Left renal pelvis (tissue), 4 donors: Measurements from ENCODE around the gene WFIKKN1. TPM values are rescaled to one million over a fixed set of nuclear protein-coding genes. Genes with fewer than 3 reads are reported as not detected.

Experiments
- DNase-seq, 4 donors: peaks; one replicate each; pipeline ENCODE4 v3.0.0-alpha.2; 2013; ENCODE audit warnings: low read depth in 4 of 4, low spot score in 3 of 4
- polyA plus RNA-seq, 4 donors: library from polyadenylated mRNA; unstranded; fragments of 120-200 nt; gene quantifications; one replicate each; pipeline ENCODE4 v1.2.1, GENCODE V29; 2013; ENCODE audit not compliant: insufficient read length in 4 of 4

WFIKKN1 gene
- polyA plus RNA-seq, 4 donors = 0.82 to 3.5 (median 1.1) TPM

DNA sequence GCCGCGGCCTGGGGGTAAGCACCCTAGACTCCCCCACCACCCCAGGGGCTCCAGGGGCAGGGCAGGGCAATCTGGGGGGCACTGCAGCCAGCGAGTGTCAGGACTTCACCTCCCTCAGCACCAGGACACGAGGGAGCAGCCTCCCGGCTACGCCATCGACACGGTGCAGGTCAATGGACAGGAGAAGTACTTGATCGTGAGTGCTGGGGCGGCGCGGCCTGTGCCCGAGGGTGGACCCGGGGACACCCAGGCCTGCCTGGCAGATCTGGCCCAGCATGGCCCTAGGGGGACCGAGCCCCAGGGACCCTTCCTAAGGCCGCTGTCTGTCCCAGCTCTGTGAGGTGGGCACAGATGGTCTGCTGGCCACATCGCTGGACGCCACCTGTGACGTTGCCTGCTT is 41.6 kb downstream of the WFIKKN1 start:
- no peak for DNase-seq

DNA sequence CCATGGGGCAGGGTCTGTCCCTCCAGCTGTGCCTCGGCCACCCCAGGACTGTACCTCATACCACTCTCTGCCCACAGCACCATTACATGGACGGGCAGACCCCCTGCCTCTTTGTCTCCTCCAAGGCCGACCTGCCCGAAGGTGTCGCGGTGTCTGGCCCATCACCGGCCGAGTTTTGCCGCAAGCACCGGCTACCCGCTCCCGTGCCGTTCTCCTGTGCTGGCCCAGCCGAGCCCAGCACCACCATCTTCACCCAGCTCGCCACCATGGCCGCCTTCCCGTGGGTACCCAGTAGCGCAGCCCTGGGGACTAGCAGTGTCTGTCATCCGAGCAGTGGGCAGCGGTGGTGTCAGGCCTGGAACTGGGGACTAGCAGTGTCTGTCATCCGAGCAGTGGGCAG is 42.1 kb downstream of the WFIKKN1 start:
- DNase-seq = no peak

DNA sequence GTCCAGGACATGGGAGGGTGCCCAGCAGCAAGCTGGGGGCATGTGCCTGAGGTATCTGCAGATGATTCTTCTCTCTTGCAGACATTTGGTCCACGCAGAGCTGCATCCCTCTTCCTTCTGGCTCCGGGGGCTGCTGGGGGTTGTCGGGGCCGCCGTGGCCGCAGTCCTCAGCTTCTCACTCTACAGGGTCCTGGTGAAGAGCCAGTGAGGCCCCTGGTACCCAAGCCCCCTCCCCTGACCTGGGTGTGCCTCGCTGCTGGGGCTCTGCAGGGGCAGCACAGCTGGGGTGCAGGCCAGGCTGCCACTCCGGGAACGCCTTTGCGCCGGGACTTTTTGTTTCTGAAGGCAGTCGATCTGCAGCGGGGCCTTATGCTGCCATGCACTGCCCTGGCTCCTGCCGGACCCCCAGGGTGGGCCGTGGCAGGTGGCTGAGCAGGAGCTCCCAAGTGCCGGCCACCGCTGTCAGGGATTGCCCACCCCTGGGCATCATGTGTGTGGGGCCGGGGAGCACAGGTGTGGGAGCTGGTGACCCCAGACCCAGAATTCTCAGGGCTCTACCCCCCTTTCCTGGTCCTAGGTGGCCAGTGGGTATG is 42.7 kb downstream of the WFIKKN1 start:
- DNase-seq = no peak

DNA sequence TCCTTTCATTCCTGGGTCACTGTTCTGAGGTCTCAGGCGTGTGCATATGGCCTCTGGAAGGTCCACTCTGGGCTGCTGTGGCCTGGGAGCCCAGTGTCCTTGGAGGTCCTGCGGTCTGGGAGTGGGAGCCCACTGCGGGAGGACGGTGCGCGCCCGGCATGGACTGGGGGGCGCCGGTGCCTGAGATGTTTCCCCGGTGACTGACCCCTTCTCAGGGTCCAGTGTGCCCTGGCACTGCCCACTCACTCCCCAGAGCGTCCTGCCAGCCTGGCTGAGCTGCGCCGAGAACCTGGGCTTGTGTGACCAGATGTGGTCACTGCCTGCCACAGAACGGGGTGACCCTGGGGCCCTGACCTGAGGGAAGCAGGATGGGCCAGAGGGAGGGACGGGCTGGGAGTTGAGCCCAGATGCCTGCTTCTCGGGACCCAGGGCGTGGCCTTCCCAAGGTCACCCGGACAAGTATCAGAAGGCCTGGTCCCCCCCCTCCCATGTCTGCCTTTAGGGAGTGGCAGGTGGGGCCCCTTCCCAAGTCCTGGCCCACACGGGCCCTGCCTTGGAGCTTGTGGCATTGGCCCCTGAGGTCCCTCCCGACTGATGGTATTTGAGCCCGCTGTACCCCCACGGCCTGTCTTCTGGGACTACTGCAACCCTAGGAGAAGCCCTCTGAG is 43.6 kb downstream of the WFIKKN1 start:
- DNase-seq = no peak

DNA sequence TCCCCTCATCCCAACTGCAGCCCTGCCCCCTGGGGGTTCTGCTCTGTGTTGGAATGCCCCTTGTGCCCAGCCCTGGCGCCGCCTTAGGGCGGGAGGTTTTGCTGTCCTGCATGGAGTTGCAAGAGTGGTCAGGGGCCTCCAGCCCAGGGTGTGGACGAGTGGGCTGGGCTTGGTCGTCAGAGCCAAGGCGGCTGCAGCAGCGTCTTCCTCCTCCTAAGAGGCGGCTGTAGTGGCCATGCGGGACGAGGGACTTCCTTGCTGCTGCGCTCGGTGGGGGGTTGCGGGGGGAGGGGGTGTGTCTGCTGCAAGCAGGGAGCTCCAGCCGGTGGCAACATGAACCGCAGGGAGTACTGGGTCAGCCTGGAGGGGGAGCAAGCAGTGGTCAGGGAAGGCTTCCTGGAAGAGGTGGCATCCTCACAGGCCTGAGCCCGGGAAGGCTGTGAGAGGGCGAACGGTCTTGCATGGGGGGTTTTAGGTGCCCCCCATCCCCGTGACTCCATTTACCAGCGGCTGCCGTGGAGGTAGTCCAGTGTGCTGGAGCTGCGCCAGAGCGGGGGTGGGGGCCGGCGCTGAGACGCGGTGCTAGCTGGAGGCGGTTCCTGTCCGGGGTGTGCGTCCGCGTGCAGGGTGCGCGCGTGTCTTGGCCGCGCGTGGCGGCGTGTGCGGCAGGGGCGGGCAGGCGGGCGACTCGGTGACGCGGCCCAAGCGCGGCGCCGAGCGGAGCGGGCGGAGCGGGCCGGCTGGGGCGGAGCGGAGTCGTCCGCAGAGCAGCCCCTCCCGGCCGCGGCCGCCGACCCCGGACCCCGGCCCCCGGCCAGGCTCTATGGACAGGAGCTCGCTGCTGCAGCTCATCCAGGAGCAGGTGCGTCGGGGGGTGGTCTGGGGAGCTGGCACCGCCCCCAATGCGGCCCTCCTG is 44.4 kb downstream of the WFIKKN1 start, which contains the start of gene RHBDL1:
RHBDL1 (plus strand) TSS at position 704 of the 916 bp plus-strand sequence; CDS start at position 824, 120 bp downstream.
- no peak for DNase-seq

DNA sequence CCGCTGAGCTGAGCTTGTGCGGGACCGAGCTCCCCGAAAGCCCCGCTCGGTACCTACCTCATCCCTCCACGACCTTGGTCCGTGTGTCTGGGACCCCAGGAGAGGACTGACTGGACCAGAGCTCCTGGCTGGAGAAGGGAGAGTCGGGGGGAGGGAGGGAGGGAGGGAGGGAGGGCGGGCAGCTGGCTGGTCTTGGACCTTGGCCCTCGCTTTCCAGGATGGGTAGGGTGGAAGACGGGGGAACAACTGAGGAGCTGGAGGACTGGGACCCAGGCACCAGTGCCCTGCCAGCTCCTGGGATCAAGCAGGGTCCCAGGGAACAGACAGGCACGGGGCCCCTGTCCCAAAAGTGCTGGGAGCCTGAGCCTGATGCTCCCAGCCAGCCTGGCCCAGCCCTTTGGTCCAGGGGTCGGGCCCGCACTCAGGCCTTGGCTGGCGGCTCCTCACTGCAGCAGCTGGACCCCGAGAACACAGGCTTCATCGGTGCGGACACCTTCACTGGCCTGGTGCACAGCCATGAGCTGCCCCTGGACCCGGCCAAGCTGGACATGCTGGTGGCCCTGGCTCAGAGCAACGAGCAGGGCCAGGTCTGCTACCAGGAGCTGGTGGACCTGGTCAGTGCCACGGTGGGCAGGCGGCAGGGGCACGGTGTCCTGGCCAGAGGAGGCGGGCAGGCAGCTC is 45.2 kb downstream of the WFIKKN1 start:
- no peak for DNase-seq

DNA sequence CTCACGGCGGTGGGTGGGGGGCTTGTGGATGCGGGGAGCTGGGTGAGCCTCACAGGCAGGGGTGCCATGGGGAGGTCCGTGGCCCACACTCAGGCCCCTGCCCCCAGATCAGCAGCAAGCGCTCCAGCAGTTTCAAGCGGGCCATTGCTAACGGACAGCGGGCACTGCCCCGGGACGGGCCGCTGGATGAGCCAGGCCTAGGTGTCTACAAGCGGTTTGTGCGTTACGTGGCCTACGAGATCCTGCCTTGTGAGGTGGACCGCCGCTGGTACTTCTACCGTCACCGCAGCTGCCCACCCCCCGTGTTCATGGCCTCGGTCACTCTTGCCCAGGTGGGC is 45.7 kb downstream of the WFIKKN1 start:
- DNase-seq = no peak

DNA sequence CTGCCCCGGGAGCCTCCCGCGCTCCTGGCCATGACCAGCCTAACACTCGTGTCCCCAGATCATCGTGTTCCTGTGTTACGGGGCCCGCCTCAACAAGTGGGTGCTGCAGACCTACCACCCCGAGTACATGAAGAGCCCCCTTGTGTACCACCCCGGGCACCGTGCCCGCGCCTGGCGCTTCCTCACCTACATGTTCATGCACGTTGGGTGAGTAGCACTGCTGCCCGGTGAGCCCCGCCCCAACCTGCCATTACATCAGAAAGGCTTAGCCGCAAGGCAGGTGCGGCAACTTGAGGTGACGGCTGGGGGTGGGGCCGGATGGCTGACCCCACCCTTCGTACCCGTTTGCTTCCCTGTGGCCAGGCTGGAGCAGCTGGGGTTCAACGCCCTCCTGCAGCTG is 46.1 kb downstream of the WFIKKN1 start:
- no peak for DNase-seq

DNA sequence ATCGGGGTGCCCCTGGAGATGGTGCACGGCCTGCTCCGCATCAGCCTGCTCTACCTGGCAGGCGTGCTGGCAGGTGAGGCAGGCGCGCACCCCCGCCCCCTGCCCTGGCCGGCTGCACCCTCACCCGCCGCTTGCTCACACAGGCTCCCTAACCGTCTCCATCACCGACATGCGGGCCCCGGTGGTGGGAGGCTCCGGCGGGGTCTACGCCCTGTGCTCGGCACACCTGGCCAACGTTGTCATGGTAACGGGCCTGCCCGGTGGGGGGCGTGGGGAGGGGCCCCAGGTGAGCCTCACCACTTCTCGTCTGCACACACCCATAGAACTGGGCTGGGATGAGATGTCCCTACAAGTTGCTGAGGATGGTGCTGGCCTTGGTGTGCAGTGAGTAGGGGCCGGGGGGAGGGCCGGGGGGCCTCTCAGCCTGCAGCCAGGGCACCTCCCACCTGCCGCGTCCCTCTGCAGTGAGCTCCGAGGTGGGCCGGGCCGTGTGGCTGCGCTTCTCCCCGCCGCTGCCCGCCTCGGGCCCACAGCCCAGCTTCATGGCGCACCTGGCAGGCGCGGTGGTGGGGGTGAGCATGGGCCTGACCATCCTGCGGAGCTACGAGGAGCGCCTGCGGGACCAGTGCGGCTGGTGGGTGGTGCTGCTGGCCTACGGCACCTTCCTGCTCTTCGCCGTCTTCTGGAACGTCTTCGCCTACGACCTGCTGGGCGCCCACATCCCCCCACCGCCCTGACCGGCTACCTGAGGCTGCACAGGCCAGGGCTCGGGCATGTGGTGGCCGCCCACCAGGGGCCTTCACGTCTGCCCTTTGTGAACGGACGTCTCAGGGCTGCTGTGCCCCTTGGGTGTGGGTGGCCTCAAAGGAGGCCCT is 46.8 kb downstream of the WFIKKN1 start:
- DNase-seq = no peak

DNA sequence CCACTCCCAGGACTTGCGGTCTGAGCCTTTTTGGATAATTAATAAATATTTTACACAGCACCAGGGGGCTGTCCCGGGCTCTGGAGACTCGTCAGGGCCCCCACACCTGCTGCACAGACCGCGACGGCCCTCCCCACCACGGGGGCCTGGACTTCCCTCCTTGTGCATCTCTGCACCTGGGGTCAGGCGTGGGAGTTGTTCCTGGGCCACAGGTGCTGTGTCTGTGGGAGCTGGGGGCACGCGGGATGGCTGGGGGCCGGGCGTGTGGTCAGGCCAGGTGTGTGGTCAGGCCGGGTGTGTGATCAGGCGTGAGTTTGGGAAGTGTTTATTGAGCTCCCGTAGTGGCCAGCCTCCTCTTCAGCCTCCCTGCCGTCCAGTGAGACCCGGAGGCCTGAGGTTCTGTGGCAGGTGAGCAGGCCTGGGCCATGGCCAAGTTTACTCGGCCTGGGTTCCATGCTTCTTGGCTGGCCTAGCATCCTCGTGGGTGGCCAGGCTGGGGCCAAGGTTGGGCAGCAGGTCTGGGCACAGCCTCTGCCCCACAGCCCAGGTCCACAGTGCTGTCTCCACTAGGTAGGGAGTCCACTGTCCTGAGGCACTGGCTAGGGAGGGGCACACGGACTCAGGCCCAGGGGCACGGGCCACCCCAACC is 47.5 kb downstream of the WFIKKN1 start:
- no peak for DNase-seq

DNA sequence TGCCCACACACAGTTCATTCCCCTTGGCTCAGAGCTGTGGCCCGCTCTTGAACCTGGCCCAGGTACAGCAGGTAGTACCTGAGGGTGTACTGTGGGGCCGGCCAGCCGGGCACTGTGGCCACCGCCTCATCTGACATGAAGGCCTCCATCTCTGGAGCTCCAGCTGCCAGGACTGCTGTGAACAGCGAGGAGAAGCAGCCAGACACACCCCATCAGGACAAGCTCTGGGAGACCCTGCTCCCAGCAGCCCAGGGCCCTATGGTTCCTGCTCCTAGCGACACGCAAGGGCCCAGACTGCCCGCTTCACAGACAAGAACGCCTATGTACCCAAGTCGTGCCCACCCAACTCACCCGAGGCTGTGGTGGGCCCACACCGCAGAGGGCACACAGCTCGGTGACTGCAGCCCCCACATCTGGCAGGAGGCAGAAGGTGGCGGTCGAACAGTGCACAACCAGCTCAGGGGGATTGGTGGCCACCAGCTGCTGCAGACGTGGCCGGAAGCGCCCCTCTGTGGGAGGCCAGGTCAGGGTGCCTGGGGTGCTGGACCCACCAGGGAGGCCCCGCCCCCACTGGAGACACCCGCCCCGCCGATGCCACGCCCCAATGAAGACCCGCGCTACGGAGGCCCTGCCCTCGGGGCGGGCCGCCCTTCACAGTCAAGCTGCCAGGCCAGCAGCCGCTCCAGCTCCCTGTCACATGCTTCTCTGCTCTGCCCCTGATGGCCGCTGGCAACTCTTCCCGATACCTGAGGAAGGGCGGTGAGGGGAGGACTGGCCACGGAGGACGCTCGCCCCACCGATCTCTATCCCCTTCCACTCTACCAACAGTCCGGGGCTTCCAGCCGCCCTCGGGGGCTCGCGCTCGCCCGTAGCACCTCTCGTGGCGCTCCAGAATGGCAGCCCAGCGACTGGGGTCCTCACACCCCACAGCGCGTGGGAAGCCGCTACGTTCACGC is 48.4 kb downstream of the WFIKKN1 start:
- no peak for DNase-seq

DNA sequence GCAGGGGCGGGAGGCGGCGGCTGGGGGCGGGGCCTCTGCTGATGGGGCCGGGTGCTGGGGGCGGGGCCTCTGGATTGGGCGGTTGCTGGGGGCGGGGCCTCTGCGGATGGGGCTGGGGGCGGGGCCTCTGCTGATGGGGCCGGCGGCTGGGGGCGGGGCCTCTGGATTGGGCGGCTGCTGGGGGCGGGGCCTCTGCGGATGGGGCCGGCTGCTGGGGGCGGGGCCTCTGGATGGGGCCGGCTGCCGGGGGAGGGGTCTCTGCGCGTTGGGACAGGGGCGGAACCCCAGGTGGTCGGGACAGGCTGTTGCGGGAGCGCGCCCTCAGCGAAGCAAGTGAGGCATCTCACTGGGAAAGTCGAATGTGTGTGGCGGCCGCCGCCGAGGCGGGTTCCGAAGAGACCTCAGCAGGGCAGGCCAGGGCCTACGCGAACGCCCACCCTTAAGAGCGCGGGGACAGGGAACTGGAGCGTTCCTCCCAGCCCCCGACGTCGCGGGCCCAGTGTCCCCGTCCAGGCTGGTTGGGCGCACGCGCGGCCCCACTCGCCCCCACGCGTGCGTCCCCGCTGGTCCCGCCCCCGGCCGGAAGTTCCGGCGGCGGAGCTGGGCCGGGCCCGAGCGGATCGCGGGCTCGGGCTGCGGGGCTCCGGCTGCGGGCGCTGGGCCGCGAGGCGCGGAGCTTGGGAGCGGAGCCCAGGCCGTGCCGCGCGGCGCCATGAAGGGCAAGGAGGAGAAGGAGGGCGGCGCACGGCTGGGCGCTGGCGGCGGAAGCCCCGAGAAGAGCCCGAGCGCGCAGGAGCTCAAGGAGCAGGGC is 49.2 kb downstream of the WFIKKN1 start, which contains the start of gene STUB1:
STUB1 (plus strand) TSS at position 597 of the 811 bp plus-strand sequence; CDS start at position 713, 116 bp downstream.
- peak in 2 of 4 donors; percentile 57 to 66 for DNase-seq

DNA sequence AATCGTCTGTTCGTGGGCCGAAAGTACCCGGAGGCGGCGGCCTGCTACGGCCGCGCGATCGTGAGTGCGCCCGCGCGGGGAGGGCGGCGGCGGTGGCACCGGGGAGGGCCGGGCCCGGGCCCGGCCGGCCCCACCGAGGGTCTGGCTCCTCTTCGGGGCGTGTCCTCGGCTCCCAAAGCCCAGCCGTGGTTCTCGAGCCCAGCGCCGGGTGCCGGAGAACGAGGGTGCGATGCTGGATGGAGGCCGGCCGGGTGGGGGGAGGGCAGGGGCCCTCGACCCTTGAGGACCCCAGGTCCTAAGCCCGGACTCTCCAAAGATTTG is 49.8 kb downstream of the WFIKKN1 start:
- no peak for DNase-seq

DNA sequence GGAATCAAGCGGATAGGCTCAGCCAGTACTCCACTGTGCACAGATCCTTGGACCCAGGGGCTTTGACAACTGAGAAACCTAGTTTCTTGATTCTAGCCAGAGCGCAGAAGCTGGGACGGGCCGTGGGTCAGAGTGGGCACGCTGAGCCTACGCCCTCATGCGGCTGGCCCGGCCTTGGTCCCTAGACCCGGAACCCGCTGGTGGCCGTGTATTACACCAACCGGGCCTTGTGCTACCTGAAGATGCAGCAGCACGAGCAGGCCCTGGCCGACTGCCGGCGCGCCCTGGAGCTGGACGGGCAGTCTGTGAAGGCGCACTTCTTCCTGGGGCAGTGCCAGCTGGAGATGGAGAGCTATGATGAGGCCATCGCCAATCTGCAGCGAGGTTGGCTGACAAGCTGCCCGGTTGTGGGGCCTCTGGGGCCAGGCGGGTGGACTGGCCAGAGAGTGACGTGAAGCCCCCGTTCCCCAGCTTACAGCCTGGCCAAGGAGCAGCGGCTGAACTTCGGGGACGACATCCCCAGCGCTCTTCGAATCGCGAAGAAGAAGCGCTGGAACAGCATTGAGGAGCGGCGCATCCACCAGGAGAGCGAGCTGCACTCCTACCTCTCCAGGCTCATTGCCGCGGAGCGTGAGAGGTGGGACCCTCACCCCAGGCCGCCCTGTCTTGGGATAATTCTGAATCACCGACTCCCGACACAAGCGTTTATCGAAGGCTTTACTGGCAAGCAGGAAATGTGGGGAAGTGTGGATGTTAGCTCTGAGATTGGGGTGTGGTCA is 50.4 kb downstream of the WFIKKN1 start:
- no peak for DNase-seq

DNA sequence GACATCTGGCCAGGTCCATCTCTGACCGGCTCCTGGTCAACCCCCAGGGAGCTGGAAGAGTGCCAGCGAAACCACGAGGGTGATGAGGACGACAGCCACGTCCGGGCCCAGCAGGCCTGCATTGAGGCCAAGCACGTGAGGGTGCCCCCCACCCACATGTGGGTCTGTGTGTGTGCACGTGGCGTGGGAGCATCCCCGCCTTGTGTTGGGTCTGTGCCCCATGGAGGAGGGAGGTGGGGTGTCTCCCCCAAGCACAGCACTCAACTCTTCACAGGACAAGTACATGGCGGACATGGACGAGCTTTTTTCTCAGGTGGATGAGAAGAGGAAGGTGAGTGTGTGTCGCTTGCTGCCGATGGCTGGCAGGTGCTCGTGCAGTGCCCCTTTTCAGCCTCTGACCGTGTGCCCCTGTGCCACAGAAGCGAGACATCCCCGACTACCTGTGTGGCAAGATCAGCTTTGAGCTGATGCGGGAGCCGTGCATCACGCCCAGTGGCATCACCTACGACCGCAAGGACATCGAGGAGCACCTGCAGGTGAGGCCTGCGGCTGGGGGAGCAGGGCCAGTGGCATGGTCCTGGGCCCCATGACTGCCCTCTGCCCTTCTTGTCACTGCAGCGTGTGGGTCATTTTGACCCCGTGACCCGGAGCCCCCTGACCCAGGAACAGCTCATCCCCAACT is 51.1 kb downstream of the WFIKKN1 start:
- no peak for DNase-seq
